K562 (cell line): ENCODE data around the gene SGTB. TPM values are rescaled to one million over a fixed set of nuclear protein-coding genes. Genes with fewer than 3 reads are reported as not detected.
A peak's percentile ranks its signal among the peaks of the same experiment; 100 is the strongest.

Source experiments
- CXXC5 ChIP-seq: fragments of 250-450 bp; sonication (Bioruptor Pico); IDR thresholded peaks from 2 replicates; pipeline ENCODE4 v1.8.0; 2022; ENCODE audit warnings: inconsistent platforms, mild to moderate bottlenecking, moderate library complexity
- ZNF165 ChIP-seq: fragments of 250-450 bp; sonication (Bioruptor Pico); IDR thresholded peaks from 2 replicates; pipeline ENCODE4 v1.4.0; 2020; ENCODE audit warnings: borderline replicate concordance
- ZNF263 ChIP-seq: sonication (generic); formaldehyde crosslinking; IDR thresholded peaks from 2 replicates; pipeline ENCODE4 v1.8.0; 2022; ENCODE audit warnings: mild to moderate bottlenecking, missing genetic modification reagents, borderline replicate concordance
- ZNF830 ChIP-seq: fragments of 250-450 bp; sonication (Bioruptor Pico); IDR thresholded peaks from 2 replicates; pipeline ENCODE4 v1.5.0; 2021; ENCODE audit warnings: mild to moderate bottlenecking
- polyA plus RNA-seq, 8 experiments: library from polyadenylated mRNA; depleted of rRNA in 4 of 8; stranded (reverse) in 5 of 8; unstranded in 3 of 8; fragments of >200 nt; fragmentation: Nextera tagmentation in 2 of 8; fragmentation: Illumina TruSeq in 1 of 8; extraction: Ambion mirVana in 2 of 8; extraction: Trizol in 1 of 8; gene quantifications; 2 replicates each; pipeline versions ENCODE4 v1.2.1 to v1.2.3, GENCODE V29; 2011 to 2014; ENCODE audit warnings: inconsistent platforms in 1 of 8, missing spikeins in 1 of 8
- total RNA-seq, 7 experiments: library from RNA; depleted of rRNA in 6 of 7; stranded (reverse); fragments of >200 nt in 6 of 7; fragmentation: Illumina TruSeq in 2 of 7; extraction: Trizol in 2 of 7; gene quantifications; 2 replicates each; pipeline versions ENCODE4 v1.2.1 to v1.2.3, GENCODE V29; 2011 to 2021; ENCODE audit warnings: low replicate concordance in 1 of 7
- TF ChIP-seq, protein P1 (sequence below), 2 experiments: fragments of 450-650 bp; IDR thresholded peaks; 2 replicates each; pipeline ENCODE4 v1.6.1; 2018; ENCODE audit warnings: mild to moderate bottlenecking in 2 of 2, low read depth in 1 of 2; ENCODE audit not compliant: partially characterized antibody in 2 of 2
- TF ChIP-seq, protein P2 (sequence below): sonication (generic); formaldehyde crosslinking; IDR thresholded peaks from 2 replicates; pipeline ENCODE4 v1.8.1; 2023; ENCODE audit warnings: mild to moderate bottlenecking, missing genetic modification reagents
- TF ChIP-seq, protein P3 (sequence below): fragments of 250-450 bp; sonication (Bioruptor Pico); IDR thresholded peaks from 2 replicates; pipeline ENCODE4 v1.4.0; 2020; ENCODE audit warnings: borderline replicate concordance
- TF ChIP-seq, protein P4 (sequence below), 2 experiments: fragments of 450-650 bp; conservative IDR thresholded peaks; 2 replicates each; pipeline ENCODE4 v1.6.1; 2017; ENCODE audit warnings: mild to moderate bottlenecking in 2 of 2, moderate library complexity in 2 of 2
- TF ChIP-seq, protein P5 (sequence below): conservative IDR thresholded peaks from 2 replicates; pipeline ENCODE4 v1.6.1; 2011; ENCODE audit warnings: low read depth, mild to moderate bottlenecking, low read length; ENCODE audit not compliant: control insufficient read depth
- TF ChIP-seq, protein P6 (sequence below): sonication (generic); formaldehyde crosslinking; IDR thresholded peaks from 2 replicates; pipeline ENCODE4 v1.5.0; 2020; ENCODE audit warnings: missing genetic modification reagents
- TF ChIP-seq, protein P7 (sequence below): sonication (generic); formaldehyde crosslinking; IDR thresholded peaks from 2 replicates; pipeline ENCODE4 v1.8.0; 2022; ENCODE audit warnings: mild to moderate bottlenecking, missing genetic modification reagents

The SGTB gene
- total and polyA plus RNA-seq, 9 of the 15 experiments (the other 6 are each of a cell fraction or from before 2014, with no cell fraction given) = 1.3 to 8.4 (median 4.8) TPM

DNA sequence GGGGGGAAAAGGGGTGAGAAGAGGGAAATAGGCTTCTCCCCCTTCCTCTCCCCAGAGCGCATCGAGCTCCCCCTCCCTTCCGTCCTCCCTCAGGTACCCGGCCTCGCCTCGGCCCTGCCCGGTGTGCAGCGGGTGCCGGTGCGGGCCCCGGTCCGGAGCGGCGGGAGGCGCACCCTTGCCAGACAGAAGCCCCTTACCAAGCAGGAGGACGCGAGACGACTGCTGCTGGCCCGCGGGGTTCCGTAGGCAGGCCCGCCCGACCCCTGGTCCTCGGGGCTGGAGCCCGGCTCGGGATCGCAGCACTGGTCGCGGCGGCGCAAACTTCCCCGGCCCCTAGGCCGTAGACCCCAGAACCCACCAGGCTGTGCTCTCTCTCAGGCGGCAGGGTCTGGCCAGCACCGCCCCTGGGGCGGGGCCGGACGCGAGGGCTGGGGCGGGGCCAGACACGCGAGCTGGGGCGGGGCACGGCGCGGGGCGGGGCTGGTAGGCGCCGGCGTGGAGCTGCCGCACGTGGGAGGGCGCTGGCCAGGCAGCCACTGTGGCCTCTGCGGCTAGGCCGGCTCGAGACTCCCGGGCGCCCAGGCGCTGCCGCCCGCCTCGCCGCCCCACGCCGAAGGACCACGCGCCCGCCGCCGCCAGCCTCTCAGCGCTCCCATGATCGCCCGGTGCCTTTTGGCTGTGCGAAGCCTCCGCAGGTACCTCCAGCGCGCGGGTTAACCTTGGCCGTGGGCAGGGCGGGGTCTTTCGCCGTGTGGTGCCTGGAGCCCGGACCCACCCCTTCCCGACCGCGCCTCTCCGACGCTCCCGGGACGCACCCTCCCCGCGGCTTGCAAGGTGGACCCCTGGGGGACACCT, at the start of gene SGTB, which contains the start of gene NLN (continued):
- TF ChIP-seq, protein P1, sequence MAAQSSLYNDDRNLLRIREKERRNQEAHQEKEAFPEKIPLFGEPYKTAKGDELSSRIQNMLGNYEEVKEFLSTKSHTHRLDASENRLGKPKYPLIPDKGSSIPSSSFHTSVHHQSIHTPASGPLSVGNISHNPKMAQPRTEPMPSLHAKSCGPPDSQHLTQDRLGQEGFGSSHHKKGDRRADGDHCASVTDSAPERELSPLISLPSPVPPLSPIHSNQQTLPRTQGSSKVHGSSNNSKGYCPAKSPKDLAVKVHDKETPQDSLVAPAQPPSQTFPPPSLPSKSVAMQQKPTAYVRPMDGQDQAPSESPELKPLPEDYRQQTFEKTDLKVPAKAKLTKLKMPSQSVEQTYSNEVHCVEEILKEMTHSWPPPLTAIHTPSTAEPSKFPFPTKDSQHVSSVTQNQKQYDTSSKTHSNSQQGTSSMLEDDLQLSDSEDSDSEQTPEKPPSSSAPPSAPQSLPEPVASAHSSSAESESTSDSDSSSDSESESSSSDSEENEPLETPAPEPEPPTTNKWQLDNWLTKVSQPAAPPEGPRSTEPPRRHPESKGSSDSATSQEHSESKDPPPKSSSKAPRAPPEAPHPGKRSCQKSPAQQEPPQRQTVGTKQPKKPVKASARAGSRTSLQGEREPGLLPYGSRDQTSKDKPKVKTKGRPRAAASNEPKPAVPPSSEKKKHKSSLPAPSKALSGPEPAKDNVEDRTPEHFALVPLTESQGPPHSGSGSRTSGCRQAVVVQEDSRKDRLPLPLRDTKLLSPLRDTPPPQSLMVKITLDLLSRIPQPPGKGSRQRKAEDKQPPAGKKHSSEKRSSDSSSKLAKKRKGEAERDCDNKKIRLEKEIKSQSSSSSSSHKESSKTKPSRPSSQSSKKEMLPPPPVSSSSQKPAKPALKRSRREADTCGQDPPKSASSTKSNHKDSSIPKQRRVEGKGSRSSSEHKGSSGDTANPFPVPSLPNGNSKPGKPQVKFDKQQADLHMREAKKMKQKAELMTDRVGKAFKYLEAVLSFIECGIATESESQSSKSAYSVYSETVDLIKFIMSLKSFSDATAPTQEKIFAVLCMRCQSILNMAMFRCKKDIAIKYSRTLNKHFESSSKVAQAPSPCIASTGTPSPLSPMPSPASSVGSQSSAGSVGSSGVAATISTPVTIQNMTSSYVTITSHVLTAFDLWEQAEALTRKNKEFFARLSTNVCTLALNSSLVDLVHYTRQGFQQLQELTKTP (IDR thresholded peaks at IDR 0.05; ENCODE audit: low read depth in 1 of 2, partially characterized antibody in 2 of 2) = no peak
- TF ChIP-seq, protein P2, sequence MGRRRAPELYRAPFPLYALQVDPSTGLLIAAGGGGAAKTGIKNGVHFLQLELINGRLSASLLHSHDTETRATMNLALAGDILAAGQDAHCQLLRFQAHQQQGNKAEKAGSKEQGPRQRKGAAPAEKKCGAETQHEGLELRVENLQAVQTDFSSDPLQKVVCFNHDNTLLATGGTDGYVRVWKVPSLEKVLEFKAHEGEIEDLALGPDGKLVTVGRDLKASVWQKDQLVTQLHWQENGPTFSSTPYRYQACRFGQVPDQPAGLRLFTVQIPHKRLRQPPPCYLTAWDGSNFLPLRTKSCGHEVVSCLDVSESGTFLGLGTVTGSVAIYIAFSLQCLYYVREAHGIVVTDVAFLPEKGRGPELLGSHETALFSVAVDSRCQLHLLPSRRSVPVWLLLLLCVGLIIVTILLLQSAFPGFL (CRISPR knock-in tag) = 0 out of 2 replicates have a peak, but pooled peaks have one; percentile 78
- TF ChIP-seq ZNF263 (CRISPR knock-in tag) (peak; percentile 66; the same call in 1 of the 2 replicates), ZNF165 (CRISPR knock-in tag) (no peak), ZNF830 (0 out of 2 replicates have a peak, but pooled peaks have one; percentile 37), CXXC5 (CRISPR knock-in tag) (peak; percentile 62)
- TF ChIP-seq, protein P3, sequence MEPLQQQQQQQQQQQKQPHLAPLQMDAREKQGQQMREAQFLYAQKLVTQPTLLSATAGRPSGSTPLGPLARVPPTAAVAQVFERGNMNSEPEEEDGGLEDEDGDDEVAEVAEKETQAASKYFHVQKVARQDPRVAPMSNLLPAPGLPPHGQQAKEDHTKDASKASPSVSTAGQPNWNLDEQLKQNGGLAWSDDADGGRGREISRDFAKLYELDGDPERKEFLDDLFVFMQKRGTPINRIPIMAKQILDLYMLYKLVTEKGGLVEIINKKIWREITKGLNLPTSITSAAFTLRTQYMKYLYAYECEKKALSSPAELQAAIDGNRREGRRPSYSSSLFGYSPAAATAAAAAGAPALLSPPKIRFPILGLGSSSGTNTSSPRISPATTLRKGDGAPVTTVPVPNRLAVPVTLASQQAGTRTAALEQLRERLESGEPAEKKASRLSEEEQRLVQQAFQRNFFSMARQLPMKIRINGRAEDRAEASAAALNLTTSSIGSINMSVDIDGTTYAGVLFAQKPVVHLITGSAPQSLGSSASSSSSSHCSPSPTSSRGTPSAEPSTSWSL (CRISPR knock-in tag) = 0 out of 2 replicates have a peak, but pooled peaks have one; percentile 57
- TF ChIP-seq, protein P4, sequence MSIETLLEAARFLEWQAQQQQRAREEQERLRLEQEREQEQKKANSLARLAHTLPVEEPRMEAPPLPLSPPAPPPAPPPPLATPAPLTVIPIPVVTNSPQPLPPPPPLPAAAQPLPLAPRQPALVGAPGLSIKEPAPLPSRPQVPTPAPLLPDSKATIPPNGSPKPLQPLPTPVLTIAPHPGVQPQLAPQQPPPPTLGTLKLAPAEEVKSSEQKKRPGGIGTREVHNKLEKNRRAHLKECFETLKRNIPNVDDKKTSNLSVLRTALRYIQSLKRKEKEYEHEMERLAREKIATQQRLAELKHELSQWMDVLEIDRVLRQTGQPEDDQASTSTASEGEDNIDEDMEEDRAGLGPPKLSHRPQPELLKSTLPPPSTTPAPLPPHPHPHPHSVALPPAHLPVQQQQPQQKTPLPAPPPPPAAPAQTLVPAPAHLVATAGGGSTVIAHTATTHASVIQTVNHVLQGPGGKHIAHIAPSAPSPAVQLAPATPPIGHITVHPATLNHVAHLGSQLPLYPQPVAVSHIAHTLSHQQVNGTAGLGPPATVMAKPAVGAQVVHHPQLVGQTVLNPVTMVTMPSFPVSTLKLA (conservative IDR thresholded peaks at IDR 0.05) = peak; percentile 37 to 80; a peak in 3 of 4 replicates
- TF ChIP-seq, protein P5, sequence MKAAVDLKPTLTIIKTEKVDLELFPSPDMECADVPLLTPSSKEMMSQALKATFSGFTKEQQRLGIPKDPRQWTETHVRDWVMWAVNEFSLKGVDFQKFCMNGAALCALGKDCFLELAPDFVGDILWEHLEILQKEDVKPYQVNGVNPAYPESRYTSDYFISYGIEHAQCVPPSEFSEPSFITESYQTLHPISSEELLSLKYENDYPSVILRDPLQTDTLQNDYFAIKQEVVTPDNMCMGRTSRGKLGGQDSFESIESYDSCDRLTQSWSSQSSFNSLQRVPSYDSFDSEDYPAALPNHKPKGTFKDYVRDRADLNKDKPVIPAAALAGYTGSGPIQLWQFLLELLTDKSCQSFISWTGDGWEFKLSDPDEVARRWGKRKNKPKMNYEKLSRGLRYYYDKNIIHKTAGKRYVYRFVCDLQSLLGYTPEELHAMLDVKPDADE = peak; percentile 80
- TF ChIP-seq, protein P6, sequence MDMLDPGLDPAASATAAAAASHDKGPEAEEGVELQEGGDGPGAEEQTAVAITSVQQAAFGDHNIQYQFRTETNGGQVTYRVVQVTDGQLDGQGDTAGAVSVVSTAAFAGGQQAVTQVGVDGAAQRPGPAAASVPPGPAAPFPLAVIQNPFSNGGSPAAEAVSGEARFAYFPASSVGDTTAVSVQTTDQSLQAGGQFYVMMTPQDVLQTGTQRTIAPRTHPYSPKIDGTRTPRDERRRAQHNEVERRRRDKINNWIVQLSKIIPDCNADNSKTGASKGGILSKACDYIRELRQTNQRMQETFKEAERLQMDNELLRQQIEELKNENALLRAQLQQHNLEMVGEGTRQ = peak; percentile 11; the same call in 1 of the 2 replicates
- TF ChIP-seq, protein P7, sequence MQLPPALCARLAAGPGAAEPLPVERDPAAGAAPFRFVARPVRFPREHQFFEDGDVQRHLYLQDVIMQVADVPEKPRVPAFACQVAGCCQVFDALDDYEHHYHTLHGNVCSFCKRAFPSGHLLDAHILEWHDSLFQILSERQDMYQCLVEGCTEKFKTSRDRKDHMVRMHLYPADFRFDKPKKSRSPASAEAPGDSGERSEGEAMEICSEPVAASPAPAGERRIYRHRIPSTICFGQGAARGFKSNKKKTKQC (CRISPR knock-in tag) = 0 out of 2 replicates have a peak, but pooled peaks have one; percentile 2
